GM21737 (cell line): ENCODE results near the gene PKDREJ.
"Not testable (repeated sequence)": the region's sequence is repeated elsewhere in the genome, so short reads cannot be mapped to it uniquely, and the experiment has no call there.

Experiments used
- ATAC-seq: cut with Tn5 transposase; IDR thresholded peaks from one replicate; pipeline ENCODE4 v1.9.1; 2021; ENCODE audit warnings: mild to moderate bottlenecking, moderate library complexity; ENCODE audit not compliant: unreplicated experiment

PKDREJ gene

DNA sequence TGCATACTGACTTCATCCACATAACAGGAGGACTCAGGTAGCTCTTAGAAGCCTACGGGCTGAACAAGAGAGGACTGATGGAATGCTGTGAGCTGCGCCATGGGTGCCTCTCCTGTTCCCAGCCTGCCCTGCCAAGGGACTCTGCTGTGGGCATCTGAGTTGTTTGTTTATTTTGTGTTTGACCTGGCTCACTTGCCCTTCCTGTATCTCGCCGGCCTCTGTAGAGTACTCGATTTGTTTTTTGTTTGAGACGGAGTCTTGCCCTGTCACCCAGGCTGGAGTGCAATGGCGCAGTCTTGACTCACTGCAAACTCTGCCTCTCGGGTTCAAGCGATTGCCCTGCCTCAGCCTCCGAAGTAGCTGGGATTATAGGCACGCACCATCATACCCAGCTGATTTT is 6.4 kb upstream of the PKDREJ start:
- no peak for ATAC-seq

DNA sequence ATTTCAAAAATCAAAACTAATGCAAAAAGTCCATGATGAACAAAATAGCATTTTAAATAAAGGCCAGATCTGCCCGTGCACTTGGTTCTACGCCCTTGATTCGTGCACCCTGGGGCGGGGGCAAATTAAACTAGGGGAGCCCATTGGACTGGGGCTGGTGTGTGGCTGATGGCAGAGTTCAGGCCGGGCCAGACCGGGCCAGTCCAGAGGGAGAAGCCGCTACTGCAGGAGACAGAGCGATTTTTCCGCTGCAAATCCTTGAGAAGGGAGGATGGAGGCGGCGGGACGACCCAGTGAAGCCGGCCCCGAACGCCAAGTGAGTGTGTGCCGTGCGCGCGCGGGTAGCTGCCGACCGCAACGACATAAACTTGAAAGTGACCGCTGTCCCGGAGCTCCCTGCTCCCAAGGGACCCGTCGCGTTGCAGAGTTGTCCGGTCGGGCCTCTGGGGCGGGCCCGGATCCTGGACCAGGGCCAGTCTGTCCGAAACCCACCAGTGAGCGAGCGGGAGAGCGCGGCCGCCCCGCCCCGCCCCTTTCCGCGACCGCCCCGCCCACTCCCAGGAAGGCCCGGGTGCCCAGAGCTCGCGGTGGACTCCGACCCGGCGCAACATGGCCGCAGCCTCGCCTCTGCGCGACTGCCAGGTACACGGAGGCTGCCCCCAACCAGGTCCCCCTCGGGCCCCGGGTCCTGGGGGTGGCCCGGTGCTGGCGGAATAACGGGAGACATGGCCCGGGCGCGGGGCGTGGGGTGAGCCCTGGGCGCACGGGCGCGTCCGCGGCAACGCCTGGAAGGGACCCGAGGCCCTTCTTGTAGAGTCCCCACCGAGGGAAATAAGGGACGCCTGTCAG is 4.5 kb upstream of the PKDREJ start, which contains the start of gene TTC38:
TTC38 (plus strand) TSS at position 578 of the 849 bp plus-strand sequence; CDS start at position 610, 32 bp downstream.
- peak; percentile 87 for ATAC-seq

GRCh38 chr22:46265627-46266026 is 2.5 kb upstream of the PKDREJ start:
- ATAC-seq = not testable (repeated sequence)

DNA sequence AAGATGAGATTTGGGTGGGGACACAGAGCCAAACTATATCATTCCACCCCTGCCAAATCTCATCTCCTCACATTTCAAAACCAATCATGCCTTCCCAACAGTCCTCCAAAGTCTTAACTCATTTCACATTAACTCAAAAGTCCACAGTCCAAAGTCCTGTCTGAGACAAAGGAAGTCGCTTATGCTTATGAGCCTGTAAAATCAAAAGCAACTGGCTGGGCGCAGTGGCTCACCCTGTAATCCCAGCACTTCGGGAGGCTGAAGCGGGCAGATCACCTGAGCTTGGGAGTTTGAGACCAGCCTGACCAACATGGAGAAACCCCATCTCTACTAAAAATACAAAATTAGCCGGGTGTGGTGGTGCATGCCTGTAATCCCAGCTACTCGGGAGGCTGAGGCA is 1.4 kb upstream of the PKDREJ start:
- ATAC-seq = not testable (repeated sequence)

GRCh38 chr22:46262449-46263215 is 511 bp downstream of the PKDREJ start:
- no peak for ATAC-seq

GRCh38 chr22:46260038-46260437 is 3.1 kb downstream of the PKDREJ start:
- no peak for ATAC-seq

DNA sequence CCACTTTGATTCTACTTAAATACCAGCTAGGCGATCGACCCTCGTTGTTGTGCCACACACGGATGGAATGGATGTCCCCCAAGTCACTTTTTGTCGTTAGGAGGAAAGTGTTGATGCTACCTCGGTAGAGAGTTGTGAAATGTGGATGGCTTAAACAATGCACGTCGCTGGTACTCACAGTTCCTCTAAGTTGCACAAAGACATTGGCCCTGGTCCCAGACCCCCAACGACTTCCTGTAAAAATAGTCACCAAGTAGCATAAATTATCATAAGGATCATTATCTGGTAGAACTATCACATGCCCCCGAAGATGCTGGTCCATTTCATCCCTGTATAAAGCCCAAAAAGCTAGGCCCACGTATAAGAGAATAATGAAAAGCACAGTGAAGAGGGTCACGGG is 3.8 kb downstream of the PKDREJ start:
- ATAC-seq = no peak

- ATAC-seq = no peak
Observed at GRCh38 chr22:46256358-46256958, 6.7 kb downstream of the PKDREJ start.

DNA sequence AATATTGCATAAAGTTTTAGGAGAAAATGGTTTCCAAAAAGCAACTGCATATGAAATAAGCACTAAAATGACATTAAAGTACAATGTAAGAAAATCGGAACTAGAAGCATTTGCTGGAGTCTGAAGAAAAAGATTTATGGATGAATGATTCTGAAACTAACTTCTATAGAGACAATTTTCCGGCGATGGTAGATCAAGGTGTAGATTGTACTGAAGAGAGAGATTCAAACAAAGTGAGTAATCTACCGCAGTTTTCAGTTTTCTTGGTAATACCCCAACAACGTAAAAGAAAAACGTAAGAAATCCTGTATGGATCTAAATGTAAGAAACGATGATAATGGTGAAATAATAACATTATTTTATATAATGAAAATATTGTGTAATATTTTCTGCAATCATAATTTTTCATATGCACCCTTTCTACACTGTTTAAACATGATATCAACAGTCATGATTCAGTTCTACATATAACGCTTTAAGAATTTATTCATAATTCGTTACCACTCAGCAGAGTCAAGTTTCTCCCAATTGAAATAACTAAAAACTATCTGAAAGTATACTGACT is 11.2 kb downstream of the PKDREJ start:
- ATAC-seq = no peak

- ATAC-seq = no peak
Observed at GRCh38 chr22:46251266-46251665, 11.9 kb downstream of the PKDREJ start.

DNA sequence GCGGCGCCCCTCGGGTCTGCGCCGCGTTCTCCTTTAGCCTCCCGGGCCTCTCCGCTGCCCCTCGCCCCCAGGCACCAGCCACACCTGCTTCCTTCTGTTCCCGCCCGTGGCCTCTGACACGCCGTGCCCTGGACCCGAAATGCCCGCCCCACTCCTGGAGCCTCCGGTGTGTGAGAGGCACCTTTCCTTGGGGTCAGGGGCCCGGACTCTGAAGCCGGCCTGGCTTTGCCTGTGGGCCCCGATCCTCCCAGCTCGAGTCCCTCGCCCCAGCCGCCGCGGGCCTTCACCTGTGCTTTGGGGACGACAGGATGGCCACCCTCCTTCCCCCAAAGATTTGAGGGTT is 12.4 kb downstream of the PKDREJ start:
- no peak for ATAC-seq

DNA sequence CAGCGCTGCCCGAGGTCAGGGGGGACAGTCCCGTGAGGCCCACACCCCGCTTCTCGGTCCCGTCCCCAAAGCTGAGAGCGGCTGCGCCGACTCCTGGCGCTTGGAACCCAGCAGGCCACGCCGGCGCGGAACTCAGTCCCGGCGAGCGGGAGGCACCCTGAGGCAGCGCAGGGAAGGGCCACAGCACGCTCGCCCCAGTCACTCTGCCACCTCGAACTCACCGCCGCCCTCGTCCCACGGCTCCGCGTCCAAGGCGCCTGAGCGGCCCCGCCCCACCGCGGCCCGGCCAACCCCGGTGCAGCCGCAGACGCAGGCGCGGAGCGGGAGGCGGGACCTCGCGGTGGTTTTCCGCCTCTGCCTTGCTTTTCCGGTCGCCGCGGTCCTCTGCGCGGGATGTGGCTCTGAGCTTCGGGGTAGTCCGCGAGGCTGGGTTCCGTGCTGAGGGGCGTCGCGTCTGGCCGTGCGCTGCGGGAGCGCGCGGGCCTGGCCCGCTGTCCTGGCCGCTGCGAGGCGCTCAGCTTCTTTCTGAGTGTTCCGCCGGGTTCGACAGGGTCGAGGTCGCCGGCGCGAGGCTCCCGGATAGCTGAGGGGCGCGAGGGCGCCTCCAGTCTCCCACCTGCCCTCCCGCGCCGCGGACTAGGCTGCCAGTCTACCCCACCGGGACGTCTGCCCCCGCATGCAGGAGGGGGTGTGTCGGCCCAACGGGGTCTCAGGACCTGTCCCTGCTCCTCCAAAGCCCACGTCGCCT is 12.9 kb downstream of the PKDREJ start, which contains the start of gene CDPF1:
CDPF1 (minus strand) TSS at position 259 of the 748 bp plus-strand sequence. CDS start 2,009 bp downstream, outside the sequence.
- ATAC-seq = peak; percentile 82

DNA sequence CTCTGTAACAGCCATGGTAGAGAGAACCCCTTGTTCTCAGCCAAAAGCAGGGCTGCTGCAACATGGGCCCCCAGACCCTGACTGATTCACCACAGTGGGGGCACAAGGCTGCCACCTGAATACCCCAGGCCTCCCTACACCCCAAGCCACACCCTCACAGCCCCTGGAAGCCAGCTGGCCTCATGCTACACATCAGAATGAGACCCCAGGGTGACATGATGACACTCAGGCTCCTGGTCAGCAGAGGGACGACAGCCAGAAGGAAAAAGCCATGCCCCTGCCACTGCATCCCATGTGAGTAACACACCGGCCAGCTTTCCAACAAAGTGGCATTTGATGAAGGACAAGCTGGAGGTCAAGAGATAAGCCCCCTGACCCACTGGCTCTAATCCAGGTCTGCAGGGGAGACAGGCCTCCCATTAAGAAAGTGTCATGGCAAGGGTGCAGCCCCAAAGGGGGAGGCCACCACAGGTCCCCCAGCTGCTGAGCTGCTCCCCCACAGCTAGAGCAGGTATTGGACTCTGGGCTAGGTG is 15.6 kb downstream of the PKDREJ start:
- ATAC-seq = no peak

DNA sequence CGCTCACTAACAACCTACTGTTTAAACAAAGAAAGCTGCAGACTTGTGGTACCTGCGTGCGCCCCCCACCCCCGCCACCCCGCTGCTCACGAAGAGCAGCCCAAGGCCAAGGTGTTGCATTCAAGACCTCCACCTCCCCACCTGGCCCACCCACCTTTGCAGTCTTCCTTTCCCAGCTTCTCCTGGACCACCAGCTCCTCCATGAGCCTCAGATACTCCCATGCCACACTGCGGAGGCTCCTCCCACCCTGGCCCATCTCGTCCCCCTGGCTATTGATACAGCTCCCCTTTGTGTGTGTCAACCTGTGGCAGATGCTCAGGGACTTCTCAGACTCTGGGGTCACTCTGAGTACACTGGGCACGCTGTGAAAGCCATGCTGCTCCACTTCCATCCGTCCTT is 17.0 kb downstream of the PKDREJ start:
- no peak for ATAC-seq

DNA sequence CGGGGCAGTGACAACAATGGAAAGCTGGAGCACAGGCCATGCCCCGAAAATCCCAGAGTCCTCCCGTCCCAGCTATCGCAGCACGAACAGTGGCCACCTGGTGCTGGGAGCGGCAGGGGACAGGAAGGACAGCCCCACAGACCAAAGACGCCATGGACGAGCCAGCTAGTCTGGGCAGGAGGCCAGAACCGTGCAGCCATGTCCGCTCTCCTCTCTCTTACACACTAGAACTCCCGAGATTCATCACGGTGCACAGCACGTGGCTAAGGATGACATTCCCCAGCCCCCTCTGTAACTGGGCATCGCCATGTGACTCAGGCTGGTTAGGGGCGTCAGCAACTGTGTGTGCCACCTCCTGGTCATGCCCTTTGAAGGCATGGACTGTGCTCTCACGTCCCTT is 17.6 kb downstream of the PKDREJ start:
- no peak for ATAC-seq

DNA sequence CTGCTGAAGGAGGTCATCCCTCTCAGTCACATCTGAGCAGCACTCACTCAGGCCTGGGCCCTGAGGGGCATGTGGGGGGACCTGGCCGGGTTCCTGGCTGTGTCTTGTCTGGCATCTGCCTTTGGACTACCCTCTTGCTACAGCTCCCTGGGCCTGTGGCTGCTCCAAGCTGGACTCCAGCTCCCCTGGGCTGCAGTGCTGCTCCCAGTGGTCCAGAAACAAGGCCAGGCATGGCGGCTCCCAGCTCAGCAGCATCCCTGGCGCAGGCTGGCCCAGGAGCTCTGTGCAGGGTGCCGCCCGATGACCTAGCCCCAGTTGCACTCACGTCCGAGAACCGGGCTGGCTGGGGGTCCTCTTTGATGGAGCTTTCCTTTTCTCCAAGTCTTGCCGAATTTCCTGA is 18.4 kb downstream of the PKDREJ start:
- no peak for ATAC-seq

- ATAC-seq = no peak
Observed at GRCh38 chr22:46242076-46242475, 21.1 kb downstream of the PKDREJ start.

GRCh38 chr22:46241396-46242007 is 21.6 kb downstream of the PKDREJ start:
- ATAC-seq = no peak

GRCh38 chr22:46240907-46241306 is 22.2 kb downstream of the PKDREJ start:
- no peak for ATAC-seq

DNA sequence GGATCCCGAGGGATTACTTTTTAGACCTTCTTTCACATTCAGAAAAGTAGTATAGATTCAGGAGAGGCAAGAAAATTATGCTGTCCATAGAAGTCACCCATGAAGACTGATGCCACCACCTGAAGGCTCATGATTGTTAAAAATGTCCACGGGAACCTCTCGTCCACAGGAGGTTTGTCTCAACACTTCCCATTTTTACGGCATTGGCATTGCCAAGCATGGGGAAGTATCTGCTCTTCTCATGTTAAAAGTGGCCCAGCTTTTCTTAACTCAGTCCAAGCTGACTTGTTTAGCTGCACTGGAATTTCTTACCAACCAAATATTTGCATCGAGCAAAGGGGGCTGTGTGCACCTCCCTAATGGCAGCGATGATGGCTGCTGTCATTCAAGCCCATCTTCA is 22.6 kb downstream of the PKDREJ start:
- ATAC-seq = no peak
